HepG2 (cell line): ENCODE results near the gene AKR1E2. TPM values are rescaled to one million over a fixed set of nuclear protein-coding genes. Genes with fewer than 3 reads are reported as not detected.

Experiments
- ATAC-seq: fragments of 200-7000 bp; cut with Tn5 transposase; 3 replicates; pipeline ENCODE4 v1.9.1; 2020; ENCODE audit warnings: mild to moderate bottlenecking, moderate library complexity
- BruUV-seq: library from RNA; stranded (reverse); fragments of 400-500 nt; replicated peaks from 2 replicates; lab custom pipeline; 2021; lab: Mats Ljungman, UMichigan
- CTCF ChIA-PET: fragments of 300-600 bp; formaldehyde crosslinking; extraction: SDS; loops from one replicate; lab custom pipeline; 2021; ENCODE audit warnings: low total read pairs, inconsistent platforms, low intra/inter-chr PET ratio; lab: Yijun Ruan, JAX
- POLR2A ChIA-PET: fragments of 350-600 bp; sonication (Branson Sonifier 250); formaldehyde crosslinking; loops from one replicate; lab custom pipeline; 2020; ENCODE audit warnings: antibody characterized with exemption, inconsistent platforms; lab: Yijun Ruan, JAX
- DNase-seq: peaks from one replicate; pipeline ENCODE4 v3.0.0-alpha.2; 2015; ENCODE audit warnings: low spot score
- FAIRE-seq: peaks from 3 replicates; lab custom pipeline; 2011; peaks lifted over from hg19 to GRCh38; lab: Jason Lieb, UNC
- H2AFZ ChIP-seq: one replicate; pipeline ENCODE4 v1.6.1; 2011; ENCODE audit warnings: low read length, inconsistent platforms
- H3K27ac ChIP-seq: fragments of 300-600 bp; 3 replicates; pipeline ENCODE4 v1.8.0; 2011; ENCODE audit warnings: mixed run types, mild to moderate bottlenecking, mixed read lengths, low read length, inconsistent platforms; ENCODE audit not compliant: insufficient read depth; ENCODE audit errors: extremely low read length
- H3K27me3 ChIP-seq, 2 experiments: fragments of 200-600 bp in 1 of 2; 2 replicates in 1 of 2; 3 replicates in 1 of 2; pipeline versions ENCODE4 v1.6.0 to v1.8.0; 2011; ENCODE audit warnings: low read length in 2 of 2, mild to moderate bottlenecking in 2 of 2, moderate library complexity in 2 of 2, inconsistent platforms in 1 of 2; ENCODE audit not compliant: insufficient read depth in 2 of 2, control insufficient read depth in 1 of 2
- H3K36me3 ChIP-seq, 2 experiments: fragments of 200-600 bp in 1 of 2; replicated peaks in 1 of 2; 2 replicates in 1 of 2; 3 replicates in 1 of 2; pipeline versions ENCODE4 v1.5.1 to v1.8.0; 2011; ENCODE audit warnings: low read length in 2 of 2, inconsistent platforms in 1 of 2; ENCODE audit not compliant: insufficient read depth in 2 of 2, control insufficient read depth in 1 of 2
- H3K4me1 ChIP-seq: 2 replicates; pipeline ENCODE4 v1.5.1; 2012; ENCODE audit warnings: low read length, inconsistent platforms; ENCODE audit not compliant: insufficient read depth
- H3K4me2 ChIP-seq: 2 replicates; pipeline ENCODE4 v1.6.0; 2011; ENCODE audit warnings: low read depth, low read length, inconsistent platforms
- H3K4me3 ChIP-seq, 3 experiments: fragments of 200-600 bp in 1 of 3; sonication (generic), shearing (Covaris generic) in 1 of 3; replicated peaks in 1 of 3; 2 replicates each; pipeline ENCODE4 v1.5.1; 2011 to 2016; ENCODE audit warnings: low read length in 3 of 3, inconsistent platforms in 2 of 3, low read depth in 2 of 3, mild to moderate bottlenecking in 2 of 3, control low read depth in 1 of 3, mixed read lengths in 1 of 3; ENCODE audit not compliant: insufficient read depth in 1 of 3
- H3K79me2 ChIP-seq: one replicate; pipeline ENCODE4 v1.6.1; 2011; ENCODE audit warnings: low read length, inconsistent platforms; ENCODE audit not compliant: insufficient read depth
- H3K9ac ChIP-seq: 2 replicates; pipeline ENCODE4 v1.6.0; 2011; ENCODE audit warnings: mild to moderate bottlenecking, low read depth, low read length, inconsistent platforms; ENCODE audit not compliant: insufficient read depth
- H3K9me3 ChIP-seq: 2 replicates; pipeline ENCODE4 v1.5.1; 2012; ENCODE audit warnings: mild to moderate bottlenecking, low read length
- H4K20me1 ChIP-seq: 2 replicates; pipeline ENCODE4 v1.6.0; 2011; ENCODE audit warnings: inconsistent platforms, mild to moderate bottlenecking, low read length, moderate library complexity; ENCODE audit not compliant: insufficient read depth
- CAMTA2 ChIP-seq: sonication (generic); formaldehyde crosslinking; IDR thresholded peaks from 2 replicates; pipeline ENCODE4 v1.4.0; 2020; ENCODE audit warnings: mild to moderate bottlenecking, missing genetic modification reagents, borderline replicate concordance
- FOXJ3 ChIP-seq: sonication (generic); formaldehyde crosslinking; IDR thresholded peaks from 2 replicates; pipeline ENCODE4 v1.4.0; 2020; ENCODE audit warnings: missing genetic modification reagents, mild to moderate bottlenecking, borderline replicate concordance
- PPARG ChIP-seq: conservative IDR thresholded peaks from 2 replicates; pipeline ENCODE4 v1.6.1; 2016; ENCODE audit warnings: missing biosample characterization, missing genetic modification reagents
- TP53 ChIP-seq: sonication (generic); formaldehyde crosslinking; conservative IDR thresholded peaks from 2 replicates; pipeline ENCODE4 v1.4.0; 2020; ENCODE audit warnings: missing genetic modification reagents
- ZNF101 ChIP-seq: sonication (generic); formaldehyde crosslinking; IDR thresholded peaks from 2 replicates; pipeline ENCODE4 v1.4.0; 2020; ENCODE audit warnings: mild to moderate bottlenecking, low read depth, missing genetic modification reagents, borderline replicate concordance
- ZNF253 ChIP-seq: sonication (generic); formaldehyde crosslinking; IDR thresholded peaks from 2 replicates; pipeline ENCODE4 v1.8.0; 2022; ENCODE audit warnings: mild to moderate bottlenecking, missing genetic modification reagents, borderline replicate concordance
- ZNF652 ChIP-seq: IDR thresholded peaks from 2 replicates; pipeline ENCODE4 v1.6.1; 2016; ENCODE audit warnings: low read depth, borderline replicate concordance
- ZNF703 ChIP-seq: sonication (generic); formaldehyde crosslinking; IDR thresholded peaks from 2 replicates; pipeline ENCODE4 v1.5.1; 2020; ENCODE audit warnings: missing genetic modification reagents, mild to moderate bottlenecking, moderate library complexity, borderline replicate concordance
- ZNF75D ChIP-seq: sonication (generic); formaldehyde crosslinking; IDR thresholded peaks from 2 replicates; pipeline ENCODE4 v1.8.1; 2023; ENCODE audit warnings: missing genetic modification reagents, mild to moderate bottlenecking, borderline replicate concordance
- WGBS: methylation state at CpG from one replicate; pipeline ENCODE4 v1.1.6; 2017; ENCODE audit warnings: low lambda C conversion rate; 5-methylcytosine and 5-hydroxymethylcytosine counted together
- in situ Hi-C: cut with HindIII; loops from 2 replicates; pipeline ENCODE4 v1.10.0; 2017; ENCODE audit warnings: low pct_unique_long_range_greater_than_20kb; ENCODE audit not compliant: extremely low pct_ligation_motif_present
- intact Hi-C: fragments of 100-400 bp; cut with micrococcal nuclease; formaldehyde crosslinking; loops from one replicate; pipeline ENCODE4 v1.10.0; 2022; ENCODE audit not compliant: unreplicated experiment
- polyA plus RNA-seq, 8 experiments: library from polyadenylated mRNA; depleted of rRNA in 3 of 8; stranded (reverse) in 7 of 8; unstranded in 1 of 8; fragments of >200 nt; fragmentation: Illumina TruSeq in 4 of 8; extraction: Trizol in 4 of 8; gene quantifications; 2 replicates each; pipeline versions ENCODE4 v1.2.1 to v1.2.3, GENCODE V29; 2011 to 2016; ENCODE audit warnings: low read depth in 4 of 8, missing spikeins in 1 of 8, mixed read lengths in 1 of 8; ENCODE audit not compliant: insufficient read depth in 1 of 8
- total RNA-seq, 5 experiments: library from RNA; depleted of rRNA; stranded (reverse); fragments of >200 nt; fragmentation: Illumina TruSeq; extraction: Trizol; gene quantifications; 2 replicates each; pipeline ENCODE4 v1.2.3, GENCODE V29; 2016; ENCODE audit warnings: low read depth in 1 of 5

AKR1E2 gene
- total and polyA plus RNA-seq, 2 of the 13 experiments (the other 11 are each of a cell fraction or from before 2014, with no cell fraction given) = not detected

GRCh38 chr10:4867109-4867519, 41.1 kb downstream of the AKR1E2 start:
- intact Hi-C loops (no loop called here), in situ Hi-C loops (no loop called here)
- H3K4me1 ChIP-seq = peaks cover 12% of the 10 kb centered on the region; the same call in 1 of the 2 replicates
- no peaks in the 10 kb centered on the region for H3K79me2 ChIP-seq
- no peak overlapping the region for H3K27ac ChIP-seq
- TF ChIP-seq ZNF652 (CRISPR knock-in tag) = no peak
- no peak for TF ChIP-seq FOXJ3 (CRISPR knock-in tag)
- TF ChIP-seq ZNF703 (CRISPR knock-in tag) = no peak
- TF ChIP-seq TP53 (CRISPR knock-in tag) = no peak
- TF ChIP-seq ZNF101 (CRISPR knock-in tag) = no peak
- TF ChIP-seq PPARG = no peak
- TF ChIP-seq ZNF253 (CRISPR knock-in tag) = no peak
- TF ChIP-seq ZNF75D (CRISPR knock-in tag) = no peak
- TF ChIP-seq CAMTA2 (CRISPR knock-in tag) = no peak
- no peaks in the 10 kb centered on the region for H3K27me3 ChIP-seq
- ATAC-seq (no peak), FAIRE-seq (no peak), DNase-seq (no peak)
- H3K36me3 ChIP-seq = no peaks in the 10 kb centered on the region
- no peak overlapping the region for H3K4me3 ChIP-seq
- no peak overlapping the region for H3K9ac ChIP-seq
- H3K9me3 ChIP-seq = no peaks in the 10 kb centered on the region
- no peaks in the 10 kb centered on the region for H4K20me1 ChIP-seq
- 42% methylated on average over 2 of the region's 2 CpGs for WGBS
- ChIA-PET CTCF (no interaction called here), POLR2A (no interaction called here)
- no TSS peak for BruUV-seq
- no peak overlapping the region for H3K4me2 ChIP-seq
- no peak overlapping the region for H2AFZ ChIP-seq
